Right renal pelvis (tissue), 4 donors: ENCODE results near the gene HEBP2. TPM values are rescaled to one million over a fixed set of nuclear protein-coding genes. Genes with fewer than 3 reads are reported as not detected.

Experiments
- DNase-seq, 4 donors: peaks; one replicate each; pipeline ENCODE4 v3.0.0-alpha.2; 2013; ENCODE audit warnings: low read depth in 4 of 4, low spot score in 3 of 4, missing footprints in 1 of 4
- polyA plus RNA-seq, 4 donors: library from polyadenylated mRNA; unstranded; fragments of 120-200 nt; gene quantifications; one replicate each; pipeline ENCODE4 v1.2.1, GENCODE V29; 2013; ENCODE audit not compliant: insufficient read length in 4 of 4

HEBP2 gene
- polyA plus RNA-seq, 4 donors: 59.3 to 68.5 (median 62.1) TPM

- no peak for DNase-seq
These were observed 7.3 kb upstream of the HEBP2 start for GRCh38 chr6:138396709-138397108.

- DNase-seq: no peak
These were observed 6.6 kb upstream of the HEBP2 start for GRCh38 chr6:138397128-138398122.

GRCh38 chr6:138400326-138400725 lies 3.7 kb upstream of the HEBP2 start:
- DNase-seq: no peak

DNA sequence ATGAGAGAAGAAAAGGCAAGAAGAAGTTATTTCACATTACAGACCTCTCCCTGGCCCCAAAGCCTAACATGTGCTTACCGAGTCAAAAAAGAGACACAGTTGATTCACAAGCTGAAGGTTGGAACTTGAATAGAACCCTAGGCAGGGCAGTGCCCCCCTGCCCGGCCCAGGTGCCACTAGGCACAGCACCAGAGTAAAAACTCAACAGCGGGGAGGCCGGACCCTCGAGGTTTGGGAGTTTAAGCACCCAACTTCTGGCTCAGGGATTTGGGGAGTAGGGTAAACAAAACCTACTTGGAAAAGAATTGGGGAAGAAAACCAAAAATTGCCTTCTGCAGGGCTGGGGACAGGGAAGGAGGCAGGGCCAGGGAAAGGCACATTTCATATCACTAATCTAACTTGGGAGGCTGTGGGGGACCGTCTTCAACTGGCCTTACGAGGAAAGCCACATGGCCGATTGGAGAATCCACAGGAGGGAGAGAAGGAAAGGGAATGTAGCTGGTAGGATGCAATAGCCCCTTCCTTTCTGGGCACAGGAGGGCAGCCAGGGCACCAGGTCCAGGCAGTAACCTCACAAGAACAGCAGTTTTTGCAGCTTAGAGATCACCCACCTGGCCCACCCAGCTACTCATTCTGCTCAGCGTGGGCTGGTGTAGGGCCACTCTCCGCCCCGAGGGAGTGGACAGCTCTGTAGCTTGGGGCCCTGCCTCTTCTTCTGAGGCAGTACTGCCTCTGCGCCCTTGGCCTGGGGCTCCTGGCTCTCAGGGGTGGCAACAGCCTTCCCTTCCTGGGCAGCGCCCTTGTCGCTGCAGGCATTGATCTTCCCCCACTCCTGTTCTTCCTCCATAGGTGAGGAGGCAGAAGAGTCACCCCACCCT lies 1.8 kb upstream of the HEBP2 start:
- DNase-seq: no peak

DNA sequence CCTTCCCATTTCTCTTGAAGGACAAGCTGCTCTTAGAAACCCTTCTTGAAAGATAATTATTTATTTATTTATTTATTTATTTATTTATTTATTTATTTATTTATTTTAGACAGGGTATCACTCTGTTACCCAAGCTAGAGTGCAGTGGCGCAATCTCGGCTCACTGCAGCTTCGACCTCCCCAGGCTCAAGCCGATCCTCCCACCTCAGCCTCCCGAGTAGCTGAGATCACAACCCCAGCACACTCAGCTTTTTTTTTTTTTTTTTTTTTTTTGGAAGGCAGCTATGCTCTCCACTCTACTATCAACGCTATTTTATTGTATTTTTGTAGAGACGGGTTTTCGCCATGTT lies 1.2 kb upstream of the HEBP2 start:
- DNase-seq: no peak

DNA sequence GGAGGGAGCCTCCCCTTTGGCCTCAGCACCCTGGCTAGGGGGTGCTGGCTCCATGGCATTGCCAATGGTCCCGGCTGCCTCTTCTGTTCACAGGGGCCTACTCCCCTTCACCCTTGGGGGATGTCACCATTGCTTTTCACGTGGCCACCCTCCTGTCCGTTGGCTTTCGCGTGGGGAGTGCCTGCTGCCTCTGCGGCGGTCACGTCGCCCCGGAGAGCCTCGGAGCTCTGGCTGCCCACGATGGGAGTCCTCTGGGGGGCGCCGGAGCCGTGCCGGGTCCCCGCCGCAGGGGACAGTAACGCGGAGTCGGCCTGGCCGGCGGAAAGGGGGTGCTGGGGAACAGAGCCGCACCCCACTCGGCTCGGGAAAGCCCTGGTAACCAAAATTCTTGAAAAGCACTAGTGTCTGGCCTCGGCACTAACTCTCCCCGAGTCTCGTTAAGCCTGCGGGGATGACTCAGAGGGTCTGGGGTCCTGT lies 661 bp upstream of the HEBP2 start:
- DNase-seq: peak in 3 of 4 donors; percentile 14 to 32 (median 28)

- DNase-seq: peak in 2 of 4 donors; percentile 18 to 25
These were observed 779 bp downstream of the HEBP2 start for GRCh38 chr6:138404666-138405337.

GRCh38 chr6:138405816-138406413 lies 1.9 kb downstream of the HEBP2 start:
- no peak for DNase-seq

DNA sequence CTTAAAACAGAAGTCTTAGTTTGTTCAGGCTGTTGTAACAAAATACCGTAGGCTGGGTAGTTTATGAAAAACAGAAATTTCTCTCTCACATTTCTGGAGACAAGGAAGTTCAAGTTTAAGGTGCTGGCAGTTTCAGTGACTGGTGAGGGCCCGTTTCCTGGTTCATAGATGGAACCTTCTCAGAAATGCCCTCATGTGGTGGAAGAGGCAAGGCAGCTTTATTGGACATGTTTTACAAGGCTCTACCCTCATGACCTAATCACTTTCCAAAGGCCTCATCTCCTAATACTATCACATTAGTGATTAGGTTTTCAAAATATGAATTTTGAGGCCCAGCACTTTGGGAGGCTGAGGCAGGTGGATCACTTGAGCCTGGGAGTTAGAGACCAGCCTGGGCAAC lies 2.4 kb downstream of the HEBP2 start:
- no peak for DNase-seq

DNA sequence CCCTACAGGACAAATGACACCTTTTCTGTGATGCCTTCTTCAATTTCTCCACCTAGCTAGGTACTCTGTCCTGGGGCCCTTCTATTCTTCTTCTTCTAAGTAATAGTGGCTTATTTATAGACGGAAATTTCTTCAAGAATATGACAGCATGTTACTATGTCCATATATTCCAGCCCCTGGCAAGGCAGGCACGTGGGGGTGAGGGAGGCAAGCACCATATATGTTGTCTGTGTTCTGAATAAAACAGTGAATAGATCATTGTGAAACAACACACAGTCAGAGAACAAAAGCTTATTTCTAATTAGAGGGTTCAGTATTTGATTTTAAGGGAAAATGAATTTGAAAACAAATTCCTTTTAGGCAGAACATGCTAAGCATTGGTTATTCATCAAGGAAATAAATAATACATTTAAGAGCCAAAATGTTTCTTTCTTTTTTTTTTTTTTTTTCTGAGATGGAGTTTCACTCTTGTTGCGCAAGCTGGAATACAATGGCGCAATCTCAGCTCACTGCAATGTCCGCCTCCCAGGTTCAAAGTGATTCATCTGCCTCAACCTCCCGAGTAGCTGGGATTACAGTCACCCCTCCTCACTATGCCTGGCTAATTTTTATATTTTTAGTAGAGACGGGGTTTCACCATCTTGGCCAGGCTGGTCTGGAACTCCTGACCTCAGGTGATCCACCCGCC lies 6.2 kb downstream of the HEBP2 start:
- no peak for DNase-seq

DNA sequence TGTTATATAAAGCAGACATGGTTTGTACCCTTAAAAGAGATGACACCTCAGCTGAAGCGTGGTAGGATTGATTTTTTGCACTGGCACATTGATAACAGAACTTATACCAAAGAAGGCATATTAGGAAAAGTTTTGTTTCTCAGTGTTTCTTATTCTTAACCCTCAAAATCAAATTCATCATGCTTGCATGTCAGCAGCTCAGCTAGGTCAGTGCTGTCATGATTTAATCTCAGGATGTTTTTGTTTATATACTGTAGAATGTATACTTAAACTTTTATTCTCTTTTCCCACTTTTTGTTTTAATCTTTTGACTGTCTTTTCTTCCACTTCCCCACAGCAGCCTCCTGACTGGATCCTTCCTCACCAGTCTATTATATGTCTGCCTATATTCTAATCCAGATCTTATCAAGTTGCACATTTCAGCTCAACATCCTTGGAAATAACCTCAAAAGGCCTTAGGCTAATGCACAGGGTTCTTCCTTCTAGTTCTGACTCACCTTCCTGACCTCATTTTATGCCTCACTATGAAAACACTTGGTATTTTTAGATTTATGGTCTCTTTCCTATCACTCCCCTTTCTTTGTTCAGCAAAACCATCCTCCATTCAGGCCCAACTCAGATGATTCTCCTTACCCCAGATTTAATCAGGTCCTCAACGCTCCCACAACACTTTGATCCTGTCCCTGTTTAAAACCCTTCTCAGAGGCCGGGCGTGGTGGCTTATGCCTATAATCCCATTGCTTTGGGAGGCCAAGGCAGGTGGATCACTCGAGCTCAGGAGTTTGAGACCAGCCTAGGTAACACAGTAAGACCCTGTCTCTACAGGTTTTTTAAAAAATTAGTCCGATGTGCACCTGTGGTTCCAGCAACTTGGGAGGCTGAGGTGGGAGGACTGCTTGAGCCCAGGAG lies 7.2 kb downstream of the HEBP2 start:
- no peak for DNase-seq

DNA sequence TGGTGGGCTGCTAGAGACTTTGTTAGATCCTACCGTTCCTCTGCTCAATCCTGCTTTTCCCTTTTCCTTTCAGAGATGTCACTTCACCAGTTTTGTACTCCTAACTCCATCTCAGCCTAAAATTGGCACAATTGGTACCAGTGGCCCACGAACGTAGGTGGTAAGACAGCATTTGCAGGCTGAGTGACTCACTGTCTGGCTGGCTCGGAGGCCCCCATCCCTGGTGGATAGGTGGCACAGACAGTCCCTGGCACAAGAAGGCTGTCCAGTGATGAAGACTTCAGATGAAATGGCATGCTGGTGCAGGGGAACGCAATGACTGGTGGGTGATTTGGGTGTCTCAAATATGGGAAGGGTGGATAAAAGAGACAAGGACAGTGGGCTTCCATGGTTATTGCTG lies 11.1 kb downstream of the HEBP2 start:
- DNase-seq: no peak

- DNase-seq: no peak
These were observed 12.2 kb downstream of the HEBP2 start for GRCh38 chr6:138416206-138416605.

GRCh38 chr6:138417493-138418117 lies 13.6 kb downstream of the HEBP2 start:
- no peak for DNase-seq

- DNase-seq: no peak
These were observed 14.2 kb downstream of the HEBP2 start for GRCh38 chr6:138418118-138418742.

- DNase-seq: no peak
These were observed 15.7 kb downstream of the HEBP2 start for GRCh38 chr6:138419766-138420165.

- no peak for DNase-seq
These were observed 16.3 kb downstream of the HEBP2 start for GRCh38 chr6:138420356-138420755.

- no peak for DNase-seq
These were observed 17.1 kb downstream of the HEBP2 start for GRCh38 chr6:138421089-138421488.
